ENCODE data around the gene MED15.
"Not testable (repeated sequence)": the region's sequence is repeated elsewhere in the genome, so short reads cannot be mapped to it uniquely, and the experiment has no call there.

MED15 gene, protein sequence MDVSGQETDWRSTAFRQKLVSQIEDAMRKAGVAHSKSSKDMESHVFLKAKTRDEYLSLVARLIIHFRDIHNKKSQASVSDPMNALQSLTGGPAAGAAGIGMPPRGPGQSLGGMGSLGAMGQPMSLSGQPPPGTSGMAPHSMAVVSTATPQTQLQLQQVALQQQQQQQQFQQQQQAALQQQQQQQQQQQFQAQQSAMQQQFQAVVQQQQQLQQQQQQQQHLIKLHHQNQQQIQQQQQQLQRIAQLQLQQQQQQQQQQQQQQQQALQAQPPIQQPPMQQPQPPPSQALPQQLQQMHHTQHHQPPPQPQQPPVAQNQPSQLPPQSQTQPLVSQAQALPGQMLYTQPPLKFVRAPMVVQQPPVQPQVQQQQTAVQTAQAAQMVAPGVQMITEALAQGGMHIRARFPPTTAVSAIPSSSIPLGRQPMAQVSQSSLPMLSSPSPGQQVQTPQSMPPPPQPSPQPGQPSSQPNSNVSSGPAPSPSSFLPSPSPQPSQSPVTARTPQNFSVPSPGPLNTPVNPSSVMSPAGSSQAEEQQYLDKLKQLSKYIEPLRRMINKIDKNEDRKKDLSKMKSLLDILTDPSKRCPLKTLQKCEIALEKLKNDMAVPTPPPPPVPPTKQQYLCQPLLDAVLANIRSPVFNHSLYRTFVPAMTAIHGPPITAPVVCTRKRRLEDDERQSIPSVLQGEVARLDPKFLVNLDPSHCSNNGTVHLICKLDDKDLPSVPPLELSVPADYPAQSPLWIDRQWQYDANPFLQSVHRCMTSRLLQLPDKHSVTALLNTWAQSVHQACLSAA

DNA sequence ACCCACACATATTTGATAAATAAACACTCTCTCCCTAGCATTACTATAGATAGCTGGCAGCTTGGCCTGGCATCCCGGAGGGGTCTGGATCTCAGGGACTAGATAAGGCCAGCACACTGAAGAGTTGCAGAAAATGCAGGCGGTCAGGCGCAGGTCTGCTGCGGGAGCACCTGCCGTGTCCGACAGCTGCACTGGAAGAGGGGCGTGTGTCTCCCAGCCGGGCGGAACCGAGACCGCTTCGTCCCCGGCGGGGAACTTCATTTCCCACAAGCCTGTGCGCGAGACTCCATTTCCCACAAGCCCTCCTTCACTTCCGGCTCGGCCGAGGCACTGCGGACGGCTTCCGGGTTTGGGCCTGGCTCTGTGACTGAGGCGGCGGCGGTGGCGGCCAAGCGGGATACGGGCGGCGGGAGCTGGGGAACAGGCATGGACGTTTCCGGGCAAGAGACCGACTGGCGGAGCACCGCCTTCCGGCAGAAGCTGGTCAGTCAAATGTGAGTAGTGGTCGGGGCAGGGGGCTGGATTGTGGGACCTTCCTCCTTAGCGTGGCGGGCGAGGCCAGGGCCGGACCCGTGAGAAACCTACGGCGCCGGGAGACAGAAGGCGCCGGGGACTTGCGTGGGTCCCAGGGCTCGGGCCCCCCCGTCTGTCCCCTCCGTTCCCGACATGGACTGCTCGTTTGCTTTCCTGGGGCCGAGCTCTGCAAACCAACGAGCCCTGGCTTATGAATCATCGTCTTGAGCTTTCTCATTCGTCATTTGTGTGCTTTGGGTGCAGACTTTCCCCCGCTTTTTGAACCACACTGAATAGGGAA lies at the start of gene MED15:
MED15 (plus strand) TSS at position 358 of the 814 bp plus-strand sequence; CDS start at position 427, 69 bp downstream.
- DNase-seq (ENCODE audit: low read depth in 2 of 2): peak; percentile 74 to 76

DNA sequence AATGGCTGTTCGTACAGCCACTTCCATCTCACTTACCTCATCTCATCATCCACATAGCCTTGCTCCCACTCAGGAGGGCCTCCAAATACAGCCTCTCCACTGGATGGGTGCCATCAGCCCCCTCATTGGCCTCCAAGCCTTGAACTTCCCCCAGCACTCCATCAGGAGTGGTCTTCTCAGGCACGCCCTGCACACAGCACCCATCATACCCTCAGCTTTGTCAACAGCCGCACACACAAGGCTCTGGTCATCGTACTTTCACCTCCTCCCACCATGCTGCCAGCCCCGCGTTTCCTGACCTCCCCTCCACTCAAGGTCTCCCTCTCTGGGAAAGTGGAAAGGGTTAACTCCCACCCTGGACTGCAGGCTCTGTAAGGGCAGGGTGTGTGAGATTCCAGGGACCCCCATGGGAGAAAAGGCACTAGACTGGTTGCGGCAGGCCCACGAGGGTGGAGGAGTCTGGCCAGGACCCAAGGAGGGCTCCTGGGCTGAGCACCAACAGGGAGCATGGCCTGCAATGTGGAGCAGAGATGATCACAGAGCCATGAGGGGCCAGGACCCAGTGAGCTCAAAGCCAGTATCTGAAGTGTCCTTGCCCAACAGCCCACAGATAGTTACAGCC lies 48.8 kb upstream of the MED15 start:
- no peak for DNase-seq (ENCODE audit: low read depth in 2 of 2)

DNA sequence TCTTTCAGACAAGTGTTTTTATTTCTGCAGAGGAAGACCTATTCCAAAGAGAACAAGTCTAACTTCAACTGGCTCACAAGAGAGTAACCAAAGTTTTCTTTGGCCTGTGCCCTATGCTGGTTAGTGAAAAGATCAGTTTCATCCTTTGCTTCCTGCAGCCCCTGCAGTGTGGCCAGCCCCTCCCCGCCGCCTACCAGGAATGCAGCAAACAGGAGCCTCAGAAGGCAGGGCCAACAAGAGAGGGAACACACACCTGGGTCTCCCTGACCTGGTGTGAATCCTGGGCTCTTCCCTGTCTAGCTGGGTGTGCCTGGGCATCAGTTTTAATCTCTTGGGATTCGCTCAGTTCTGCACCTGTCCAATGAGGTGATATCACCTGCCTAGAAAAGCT lies 48.3 kb upstream of the MED15 start:
- DNase-seq (ENCODE audit: low read depth in 2 of 2): no peak

DNA sequence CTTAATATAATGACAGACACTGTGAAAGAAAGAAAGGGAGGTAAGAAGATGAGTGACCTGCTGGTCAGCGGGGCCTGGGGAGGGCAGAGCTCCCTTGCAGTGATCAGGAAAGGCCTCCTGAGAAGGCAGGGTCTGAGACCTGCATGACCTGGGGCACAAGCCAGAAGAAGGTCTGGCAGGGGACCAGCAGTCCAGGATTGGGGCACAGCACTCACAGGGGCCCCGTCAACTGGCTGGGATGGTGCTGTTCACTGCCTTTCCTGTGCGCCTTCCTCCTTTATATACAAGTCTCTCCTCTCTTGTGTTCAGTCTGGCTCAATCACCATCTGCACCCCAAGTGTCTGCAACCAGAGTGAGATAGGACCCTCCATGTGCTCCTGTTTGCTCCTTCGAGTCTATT lies 47.5 kb upstream of the MED15 start:
- no peak for DNase-seq (ENCODE audit: low read depth in 2 of 2)

DNA sequence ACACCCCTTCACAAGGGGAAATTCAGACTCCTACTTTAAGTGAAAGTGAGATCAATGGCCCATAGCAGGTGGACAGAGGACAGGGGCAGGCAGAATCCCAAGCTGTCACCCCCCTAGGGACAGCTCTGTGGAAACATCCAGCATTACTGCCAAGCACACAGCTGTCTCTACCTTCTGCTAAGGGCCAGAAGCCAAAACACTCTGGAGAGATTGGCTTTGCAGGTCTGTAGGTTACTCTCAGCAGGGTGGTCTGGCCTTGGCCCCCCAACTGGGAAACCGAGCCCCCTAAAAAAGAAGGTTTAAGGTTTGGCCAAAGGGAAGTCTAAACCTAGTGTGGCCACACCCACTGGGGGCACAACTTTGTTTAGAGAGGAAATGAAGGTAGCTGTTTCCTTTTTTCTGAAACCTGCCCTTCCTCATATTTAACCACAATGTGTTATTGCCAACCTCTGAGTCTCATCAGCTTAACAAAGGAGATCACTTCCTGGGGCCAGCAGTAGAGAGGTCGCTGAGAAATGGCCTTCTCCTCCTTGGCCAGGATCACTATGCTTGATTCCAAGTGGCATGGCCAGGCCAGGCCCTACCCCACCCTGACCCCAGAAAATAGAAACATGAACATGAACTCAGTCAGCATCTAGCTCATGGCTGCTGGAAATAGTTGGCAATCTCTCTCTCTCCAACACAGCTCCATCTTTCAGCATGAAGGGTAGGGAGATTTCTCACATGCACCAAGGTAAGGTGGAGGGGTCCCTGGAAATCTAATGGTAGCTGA lies 43.9 kb upstream of the MED15 start:
- DNase-seq (ENCODE audit: low read depth in 2 of 2): no peak

DNA sequence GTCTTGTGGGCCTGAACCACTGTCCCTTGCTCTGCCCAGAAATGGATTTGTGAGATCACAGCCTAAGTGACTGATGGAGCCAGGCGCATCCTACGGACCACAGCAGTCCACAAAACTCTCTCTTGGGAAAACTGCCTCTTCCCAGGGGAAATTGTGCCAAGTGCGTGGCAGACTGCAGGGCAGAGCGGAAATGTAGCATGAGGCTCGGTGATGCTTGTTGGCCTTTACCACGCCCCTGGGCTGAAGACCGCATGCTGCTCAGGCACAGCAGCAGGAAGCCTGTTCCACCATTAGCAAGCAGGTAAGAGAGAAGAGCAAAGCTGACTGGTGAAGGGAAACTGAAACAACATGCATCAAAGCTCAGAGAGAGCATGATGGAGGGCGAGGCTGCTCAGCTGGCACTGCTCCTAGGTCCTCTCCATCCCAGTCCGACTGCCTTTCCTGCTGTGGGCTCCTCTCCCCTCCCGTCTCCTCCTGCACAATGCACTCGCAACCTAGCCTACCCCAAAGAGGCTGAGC lies 43.3 kb upstream of the MED15 start:
- DNase-seq (ENCODE audit: low read depth in 2 of 2): peak in 1 of 2 donors; percentile 16

DNA sequence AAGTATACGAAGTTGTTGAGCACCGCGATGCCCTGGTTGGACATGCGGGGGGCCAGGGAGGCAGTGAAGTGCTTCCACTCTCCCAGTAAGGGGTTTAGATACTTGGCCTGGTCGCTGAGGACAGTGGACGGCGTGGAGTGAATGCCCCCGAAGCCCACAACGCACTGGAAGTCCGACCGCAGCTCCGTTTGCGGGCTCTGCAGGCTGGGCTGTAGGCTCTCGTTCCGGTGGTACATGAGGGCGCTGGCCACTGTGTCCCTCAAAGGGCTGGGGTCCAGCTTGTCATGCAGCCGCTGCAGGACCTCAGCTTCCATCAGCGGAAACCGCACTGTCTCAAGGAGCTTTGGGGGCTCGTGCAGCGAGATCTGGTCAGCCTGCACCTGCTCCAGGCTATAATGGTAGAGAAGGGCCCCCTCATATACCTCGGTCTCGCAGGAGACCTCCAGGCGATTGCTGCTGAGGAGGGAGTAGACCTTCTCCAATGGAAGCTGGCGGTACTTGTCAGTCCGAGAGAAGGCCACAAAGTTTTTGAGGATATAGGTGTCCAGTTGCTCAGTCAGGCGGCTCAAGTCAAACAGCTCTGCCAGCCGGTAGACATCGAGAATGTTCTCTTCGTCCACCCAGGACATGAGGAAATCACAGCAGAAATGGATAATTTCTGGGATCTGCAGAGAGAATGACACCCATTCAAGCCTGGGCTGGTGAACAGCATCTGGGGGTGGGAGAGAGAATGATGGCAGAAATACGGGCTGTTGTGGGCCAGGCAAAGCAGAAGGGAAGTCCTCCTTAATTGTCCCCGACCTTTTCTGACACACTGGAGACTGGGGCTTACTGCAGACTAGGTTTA lies 42.3 kb upstream of the MED15 start:
- DNase-seq (ENCODE audit: low read depth in 2 of 2): no peak

DNA sequence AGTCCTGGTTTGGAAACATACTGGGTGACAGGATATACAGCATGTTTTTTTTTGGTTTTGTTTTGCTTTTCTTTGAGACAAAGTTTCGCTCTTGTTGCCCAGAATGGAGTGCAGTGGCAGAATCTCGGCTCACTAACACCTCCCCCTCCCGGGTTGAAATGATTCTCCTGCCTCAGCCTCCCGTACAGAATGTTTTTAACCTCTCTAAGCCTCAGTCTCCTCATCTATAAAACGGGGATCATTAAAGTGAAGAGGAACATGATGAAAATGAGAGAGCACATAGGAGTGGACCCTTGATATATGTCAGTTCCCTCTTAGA lies 41.7 kb upstream of the MED15 start:
- no peak for DNase-seq (ENCODE audit: low read depth in 2 of 2)

DNA sequence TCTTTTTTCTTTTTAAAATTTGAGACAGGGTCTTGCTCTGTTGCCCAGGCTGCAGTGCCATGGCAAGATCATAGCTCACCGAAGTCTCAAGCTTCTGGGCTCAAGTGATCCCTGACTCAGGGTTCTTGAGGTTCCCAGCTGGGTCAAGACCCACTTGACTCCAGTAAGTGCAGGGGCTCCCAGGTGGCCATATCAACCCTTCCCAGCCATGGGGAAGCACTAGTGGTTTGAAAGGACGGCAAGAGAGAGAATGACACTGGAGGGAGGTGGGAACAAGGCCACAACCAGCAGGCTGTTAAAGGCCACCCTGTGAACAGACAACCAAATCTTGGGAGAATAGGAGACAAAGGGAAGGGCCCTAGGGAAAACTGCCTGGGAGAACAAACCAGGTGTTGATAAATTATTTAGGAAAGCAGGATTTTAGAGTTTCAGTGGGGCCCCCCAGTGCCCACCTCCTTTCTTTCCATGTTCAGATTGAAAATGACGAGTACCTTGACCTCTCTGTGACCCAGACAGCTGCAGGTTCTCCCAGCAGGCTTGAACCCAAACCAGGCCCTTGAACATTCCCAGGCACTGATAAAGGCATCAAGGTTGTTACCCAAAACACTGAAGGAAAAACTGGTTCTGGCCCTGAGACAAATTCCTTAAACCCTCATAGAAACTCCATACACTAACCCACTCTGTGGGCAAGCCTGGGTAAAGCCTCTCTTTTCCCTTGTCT lies 40.6 kb upstream of the MED15 start:
- no peak for DNase-seq (ENCODE audit: low read depth in 2 of 2)

DNA sequence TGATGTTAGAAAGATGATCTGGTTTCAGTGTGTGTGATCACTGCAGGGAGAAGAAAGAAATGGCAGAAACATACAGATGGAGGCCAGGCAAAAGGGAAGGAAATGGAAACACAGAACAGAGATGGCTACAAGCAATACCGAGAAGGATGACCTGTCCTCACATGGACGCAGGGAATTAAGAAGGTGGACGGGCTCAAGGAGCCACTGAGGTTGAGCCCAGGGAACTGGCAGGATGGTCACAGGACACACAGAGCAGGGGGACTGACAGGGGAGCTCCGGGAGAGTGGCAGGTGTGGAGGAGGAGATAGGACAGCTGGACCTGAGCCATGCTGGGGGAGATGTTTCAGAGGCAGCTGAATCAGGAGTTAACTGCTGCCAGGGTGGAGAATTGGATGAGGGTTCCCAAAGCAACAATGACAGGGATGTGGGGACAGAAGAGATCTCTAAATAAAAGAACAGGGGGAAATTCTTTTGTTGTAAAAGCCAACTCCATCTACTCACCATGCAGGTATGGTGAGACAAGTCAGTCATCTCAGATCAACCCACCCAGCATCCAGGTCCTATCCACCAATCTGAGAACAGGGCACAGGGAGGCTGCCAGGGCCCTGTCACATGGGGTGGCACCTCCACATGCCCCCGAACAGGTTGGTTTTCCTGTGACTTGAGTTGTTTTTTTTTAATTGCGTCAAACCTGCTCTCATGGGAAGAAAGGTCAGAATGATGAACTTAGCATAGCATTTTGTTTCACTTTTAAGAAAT lies 38.1 kb upstream of the MED15 start:
- no peak for DNase-seq (ENCODE audit: low read depth in 2 of 2)

DNA sequence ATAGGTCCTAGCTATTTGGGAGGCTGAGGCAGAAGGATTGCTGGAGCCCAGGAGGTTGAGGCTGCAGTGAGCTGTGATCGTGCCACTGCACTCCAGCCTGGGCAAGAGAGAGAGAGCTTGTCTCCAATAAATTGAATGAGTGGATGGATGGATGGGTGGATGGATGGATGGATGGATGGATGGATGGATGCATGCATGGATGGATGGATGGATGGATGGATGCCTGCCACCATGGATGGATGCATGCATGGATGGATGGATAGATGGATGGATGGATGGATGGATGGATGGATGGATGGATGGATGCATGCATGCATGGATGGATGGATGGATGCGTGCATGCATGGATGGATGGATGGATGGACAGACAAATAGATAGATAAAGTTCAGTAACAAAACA lies 36.9 kb upstream of the MED15 start:
- not testable (repeated sequence) for DNase-seq (ENCODE audit: low read depth in 2 of 2)

DNA sequence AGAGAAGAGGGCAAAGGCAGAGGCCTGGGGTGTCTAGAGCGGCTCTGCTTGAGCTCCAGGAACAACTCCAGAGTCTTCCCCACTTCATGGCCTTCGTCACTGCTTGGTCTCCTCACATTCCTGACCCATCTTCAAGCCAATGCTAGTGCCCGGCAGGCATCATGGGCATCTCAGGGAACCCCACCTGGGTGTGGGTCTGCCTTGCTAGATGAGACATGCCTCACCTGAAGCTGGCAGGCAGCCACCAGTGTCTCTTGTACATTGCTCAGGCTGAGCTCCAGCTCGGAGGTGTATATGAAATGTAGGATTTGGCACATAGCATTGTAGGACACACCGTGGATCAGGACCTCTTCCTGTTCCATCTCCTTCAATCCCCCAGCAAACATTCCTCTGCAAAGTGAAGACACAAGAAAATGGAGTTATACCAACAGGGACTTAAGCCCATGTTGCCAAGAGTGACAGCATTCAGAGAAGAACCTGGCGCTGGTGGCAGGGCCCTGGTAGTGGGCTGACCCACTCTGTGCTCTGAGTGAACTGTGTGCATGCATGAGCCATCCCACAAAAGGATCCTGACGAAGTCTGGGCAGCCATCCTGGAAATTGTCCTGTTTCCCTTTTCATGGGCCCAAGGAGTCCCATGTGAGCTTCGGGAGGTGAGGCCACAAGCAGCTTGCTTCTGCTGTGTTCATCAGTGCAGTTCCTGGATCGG lies 36.1 kb upstream of the MED15 start:
- DNase-seq (ENCODE audit: low read depth in 2 of 2): no peak

DNA sequence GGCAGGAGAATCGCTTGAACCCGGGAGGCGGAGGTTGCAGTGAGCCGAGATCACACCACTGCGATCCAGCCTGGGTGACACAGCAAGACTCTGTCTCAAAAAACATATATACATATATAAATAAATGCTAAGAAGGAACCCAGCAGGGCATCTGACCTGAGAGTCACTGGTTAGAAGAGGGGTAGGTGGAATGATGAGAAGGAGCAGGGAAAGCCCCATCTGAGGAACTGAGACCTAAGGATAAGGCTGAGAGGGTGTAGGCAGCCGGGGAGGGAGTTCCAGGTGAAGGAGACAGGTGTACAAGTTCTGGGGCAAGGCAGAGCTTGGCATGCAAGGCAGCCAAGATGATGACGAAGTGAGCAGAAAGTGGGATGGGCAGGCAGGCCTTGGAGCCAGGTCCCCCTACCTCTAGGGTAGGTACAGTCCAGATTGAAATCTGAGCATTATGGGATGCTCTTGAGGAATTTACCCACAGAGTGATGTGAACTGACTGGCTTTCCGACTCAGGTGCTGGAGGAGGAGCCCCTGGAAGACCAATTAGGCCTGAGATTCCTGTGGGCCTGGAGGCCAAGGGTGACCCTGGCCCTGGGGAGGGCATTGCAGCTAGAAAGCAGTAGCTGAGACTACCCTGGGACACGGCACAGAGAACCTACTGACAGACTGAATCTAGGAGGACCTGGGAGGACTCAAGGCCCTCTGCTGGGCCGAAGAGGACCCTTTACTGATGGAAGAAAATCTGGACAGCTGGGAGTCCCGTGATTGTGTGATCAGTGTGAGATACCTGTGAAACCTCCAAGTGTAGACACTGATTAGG lies 34.6 kb upstream of the MED15 start:
- no peak for DNase-seq (ENCODE audit: low read depth in 2 of 2)

DNA sequence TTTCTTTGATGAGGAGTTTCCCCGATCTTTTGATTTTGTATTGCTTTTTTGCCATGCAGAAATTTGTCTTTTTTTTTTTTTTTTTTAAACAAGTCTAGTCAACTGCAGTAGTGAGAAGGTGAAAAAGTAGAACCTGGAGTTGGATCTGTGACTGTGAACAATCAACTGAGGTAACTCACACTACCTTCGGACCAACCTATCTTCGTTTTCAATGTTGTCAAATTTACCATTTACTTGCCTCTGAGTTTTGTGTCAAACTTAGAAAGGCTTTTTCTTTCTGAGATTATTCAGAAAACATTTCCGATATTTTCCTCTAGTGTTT lies 32.3 kb upstream of the MED15 start:
- DNase-seq (ENCODE audit: low read depth in 2 of 2): no peak

DNA sequence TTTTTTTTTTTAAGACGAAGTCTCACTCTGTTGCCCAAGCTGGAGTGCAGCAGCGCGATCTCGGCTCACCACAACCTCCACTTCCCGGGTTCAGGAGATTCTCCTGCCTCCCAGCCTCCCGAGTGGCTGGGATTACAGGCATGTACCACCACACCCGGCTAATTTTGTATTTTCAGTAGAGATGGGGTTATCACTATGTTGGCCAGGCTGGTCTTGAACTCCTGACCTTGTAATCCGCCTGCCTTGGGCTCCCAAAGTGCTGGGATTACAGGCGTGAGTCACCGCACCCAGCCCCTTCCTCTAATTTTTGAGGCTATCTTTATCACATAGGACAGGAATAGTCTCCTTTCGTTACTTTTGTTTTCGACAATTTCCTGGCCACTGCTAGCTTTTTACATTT lies 31.8 kb upstream of the MED15 start:
- not testable (repeated sequence) for DNase-seq (ENCODE audit: low read depth in 2 of 2)

DNA sequence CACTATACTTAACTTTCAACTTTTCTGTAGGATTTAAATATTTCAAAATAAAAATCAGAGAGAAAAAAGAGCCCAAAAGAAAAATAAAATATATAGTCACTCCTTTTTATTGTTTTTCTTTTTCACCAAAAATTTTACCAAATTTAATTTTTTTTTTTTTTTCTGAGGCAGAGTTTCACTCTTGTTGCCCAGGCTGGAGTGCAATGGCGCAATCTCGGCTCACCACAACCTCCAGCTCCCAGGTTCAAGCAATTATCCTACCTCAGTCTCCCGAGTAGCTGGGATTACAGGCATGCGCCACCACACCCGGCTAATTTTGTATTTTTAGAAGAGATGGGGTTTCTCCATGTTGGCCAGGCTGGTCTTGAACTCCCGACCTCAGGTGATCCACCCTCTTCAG lies 29.4 kb upstream of the MED15 start:
- not testable (repeated sequence) for DNase-seq (ENCODE audit: low read depth in 2 of 2)

DNA sequence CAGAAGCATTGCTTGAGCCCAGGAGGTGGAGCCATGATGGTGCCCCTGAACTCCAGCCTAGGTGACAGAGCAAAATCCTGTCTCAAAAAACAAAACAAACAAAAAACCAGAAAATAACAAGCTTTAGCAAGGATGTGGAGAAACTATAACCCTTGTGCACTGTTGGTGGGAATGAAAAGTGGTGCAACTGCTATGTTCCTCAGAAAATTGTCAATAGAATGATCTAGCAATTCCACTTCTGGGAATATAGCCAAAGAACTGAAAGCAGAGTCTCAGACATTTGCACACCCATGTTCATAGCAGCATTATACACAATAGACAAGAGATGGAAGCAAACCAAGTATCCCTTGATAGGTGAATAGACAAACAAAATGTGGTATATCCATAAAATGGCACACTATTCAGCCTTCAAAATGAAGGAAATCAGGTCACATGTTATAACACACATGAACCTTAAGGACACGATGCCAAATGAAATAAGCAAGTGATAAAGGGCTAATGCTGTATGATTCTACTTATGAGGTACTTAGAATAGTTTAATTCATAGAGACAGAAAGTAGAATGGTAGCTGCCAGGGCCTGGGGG lies 27.7 kb upstream of the MED15 start:
- DNase-seq (ENCODE audit: low read depth in 2 of 2): no peak

Measured in stimulated activated CD8-positive, alpha-beta memory T cell treated with anti-CD3 and anti-CD28 coated beads, Interleukin-7, amount 100 ng/mL, for 1 hour (primary cell).